Fibroblast of skin of back (primary cell): Measurements from ENCODE around the gene RIMBP2.

Experiments
- DNase-seq: peaks from one replicate; pipeline ENCODE4 v3.0.0-alpha.2; 2013

RIMBP2 gene

DNA sequence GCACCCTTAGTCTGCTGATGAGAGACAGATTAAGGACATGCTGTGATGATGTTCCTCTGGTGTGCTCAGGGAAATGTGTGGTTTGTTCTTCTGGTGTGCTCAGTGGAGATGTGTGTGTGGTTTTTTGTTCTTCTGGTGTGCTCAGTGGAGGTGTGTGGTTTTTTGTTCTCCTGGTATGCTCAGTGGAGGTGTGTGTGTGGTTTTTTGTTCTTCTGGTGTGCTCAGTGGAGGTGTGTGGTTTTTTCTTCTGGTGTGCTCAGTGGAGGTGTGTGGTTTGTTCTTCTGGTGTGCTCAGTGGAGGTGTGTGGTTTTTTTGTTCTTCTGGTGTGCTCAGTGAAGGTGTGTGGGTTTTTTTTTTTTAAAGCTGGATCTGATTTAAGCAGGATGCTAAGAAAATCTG lies 363.0 kb downstream of the RIMBP2 start:
- DNase-seq: no peak

DNA sequence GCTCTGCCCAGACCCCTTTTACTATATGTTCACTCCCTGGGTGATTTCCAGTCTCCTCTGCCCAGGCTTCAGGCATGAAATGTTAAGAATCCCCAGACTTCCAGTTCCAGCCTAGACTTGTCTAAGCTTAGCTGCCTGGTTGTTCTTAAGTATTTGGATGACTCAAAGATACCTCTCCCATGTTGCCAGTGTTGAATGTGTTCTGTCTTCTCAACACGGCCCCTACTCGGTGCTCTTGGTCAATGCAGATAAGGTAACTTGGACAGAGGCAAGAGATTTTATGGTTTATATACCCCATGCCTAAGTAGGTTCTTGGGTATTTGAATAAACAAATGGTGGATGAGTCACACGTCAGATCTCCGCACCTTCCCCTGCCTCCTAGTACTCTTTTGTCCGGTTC lies 364.8 kb downstream of the RIMBP2 start:
- DNase-seq: no peak

DNA sequence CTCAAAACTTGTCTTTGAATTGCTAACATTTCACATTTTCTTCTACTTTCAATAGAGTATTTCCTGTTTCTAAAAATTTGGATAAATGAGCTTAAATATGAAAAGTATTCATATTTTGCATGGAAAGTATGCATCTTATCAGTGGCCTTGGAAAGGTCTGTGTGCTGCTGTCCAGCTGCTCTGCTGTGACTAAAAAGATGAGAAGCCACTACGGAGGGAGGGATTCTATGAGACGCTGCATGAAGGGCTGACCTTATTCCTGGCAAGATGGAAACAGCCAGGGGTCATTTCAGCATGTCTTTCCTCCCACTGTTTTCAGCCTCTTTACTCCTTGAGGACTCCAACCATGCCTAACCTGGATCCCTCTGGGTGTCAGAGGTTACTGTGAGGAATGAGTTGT lies 365.4 kb downstream of the RIMBP2 start:
- no peak for DNase-seq

- DNase-seq: no peak
Measured at GRCh38 chr12:130347588-130347987, 368.5 kb downstream of the RIMBP2 start.
